ENCODE results near the gene MARK4.

Gene MARK4

GRCh38 chr19:45271098-45271734 lies 20.1 kb downstream of the MARK4 start:
- TF ChIP-seq ESRRG (CRISPR knock-in tag; IDR thresholded peaks at IDR 0.05) (no peak), ISL1 (CRISPR knock-in tag; IDR thresholded peaks at IDR 0.05) (no peak), CSRNP3 (CRISPR knock-in tag; IDR thresholded peaks at IDR 0.05) (no peak), ZFP30 (CRISPR knock-in tag; IDR thresholded peaks at IDR 0.05) (no peak), ZNF70 (CRISPR knock-in tag; IDR thresholded peaks at IDR 0.05) (no peak), ZFP3 (CRISPR knock-in tag; IDR thresholded peaks at IDR 0.05) (no peak), TSHZ2 (CRISPR knock-in tag; IDR thresholded peaks at IDR 0.05) (no peak), ZC3H10 (CRISPR knock-in tag; IDR thresholded peaks at IDR 0.05) (no peak), ZNF8 (CRISPR knock-in tag; IDR thresholded peaks at IDR 0.05) (no peak), ZNF565 (CRISPR knock-in tag; conservative IDR thresholded peaks at IDR 0.05; ENCODE audit: low read depth) (no peak)
- no peak for ATAC-seq

GRCh38 chr19:45271735-45272108 lies 20.7 kb downstream of the MARK4 start:
- ATAC-seq = no peak
- no peak for TF ChIP-seq GLIS3 (CRISPR knock-in tag; IDR thresholded peaks at IDR 0.05)
- TF ChIP-seq SNAI2 (CRISPR knock-in tag; IDR thresholded peaks at IDR 0.05) = no peak
- TF ChIP-seq ESRRG (CRISPR knock-in tag; IDR thresholded peaks at IDR 0.05) = no peak
- TF ChIP-seq ZNF8 (CRISPR knock-in tag; IDR thresholded peaks at IDR 0.05) = no peak
- no peak for TF ChIP-seq ZNF565 (CRISPR knock-in tag; conservative IDR thresholded peaks at IDR 0.05; ENCODE audit: low read depth)
- TF ChIP-seq, protein P1, sequence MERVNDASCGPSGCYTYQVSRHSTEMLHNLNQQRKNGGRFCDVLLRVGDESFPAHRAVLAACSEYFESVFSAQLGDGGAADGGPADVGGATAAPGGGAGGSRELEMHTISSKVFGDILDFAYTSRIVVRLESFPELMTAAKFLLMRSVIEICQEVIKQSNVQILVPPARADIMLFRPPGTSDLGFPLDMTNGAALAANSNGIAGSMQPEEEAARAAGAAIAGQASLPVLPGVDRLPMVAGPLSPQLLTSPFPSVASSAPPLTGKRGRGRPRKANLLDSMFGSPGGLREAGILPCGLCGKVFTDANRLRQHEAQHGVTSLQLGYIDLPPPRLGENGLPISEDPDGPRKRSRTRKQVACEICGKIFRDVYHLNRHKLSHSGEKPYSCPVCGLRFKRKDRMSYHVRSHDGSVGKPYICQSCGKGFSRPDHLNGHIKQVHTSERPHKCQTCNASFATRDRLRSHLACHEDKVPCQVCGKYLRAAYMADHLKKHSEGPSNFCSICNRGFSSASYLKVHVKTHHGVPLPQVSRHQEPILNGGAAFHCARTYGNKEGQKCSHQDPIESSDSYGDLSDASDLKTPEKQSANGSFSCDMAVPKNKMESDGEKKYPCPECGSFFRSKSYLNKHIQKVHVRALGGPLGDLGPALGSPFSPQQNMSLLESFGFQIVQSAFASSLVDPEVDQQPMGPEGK (CRISPR knock-in tag; IDR thresholded peaks at IDR 0.05; ENCODE audit: borderline replicate concordance) = no peak
- TF ChIP-seq PPARA (CRISPR knock-in tag; IDR thresholded peaks at IDR 0.05; ENCODE audit: borderline replicate concordance) = no peak
- no peak for TF ChIP-seq ZFP30 (CRISPR knock-in tag; IDR thresholded peaks at IDR 0.05)
- no peak for TF ChIP-seq TCF4 (CRISPR knock-in tag; IDR thresholded peaks at IDR 0.05; ENCODE audit: borderline replicate concordance)
- TF ChIP-seq ARNTL (CRISPR knock-in tag; IDR thresholded peaks at IDR 0.05; ENCODE audit: borderline replicate concordance, low read depth) = no peak
- TF ChIP-seq RARB (CRISPR knock-in tag; IDR thresholded peaks at IDR 0.05) = no peak
- no peak for TF ChIP-seq ZNF70 (CRISPR knock-in tag; IDR thresholded peaks at IDR 0.05)
- TF ChIP-seq TOX (CRISPR knock-in tag; IDR thresholded peaks at IDR 0.05; ENCODE audit: borderline replicate concordance) = no peak
- no peak for TF ChIP-seq ISL1 (CRISPR knock-in tag; IDR thresholded peaks at IDR 0.05)
- TF ChIP-seq CSRNP3 (CRISPR knock-in tag; IDR thresholded peaks at IDR 0.05) = no peak
- no peak for TF ChIP-seq ZC3H10 (CRISPR knock-in tag; IDR thresholded peaks at IDR 0.05)
- TF ChIP-seq TSHZ2 (CRISPR knock-in tag; IDR thresholded peaks at IDR 0.05) = no peak
- no peak for TF ChIP-seq BACH2 (CRISPR knock-in tag; IDR thresholded peaks at IDR 0.05; ENCODE audit: borderline replicate concordance)
- no peak for TF ChIP-seq CSDC2 (CRISPR knock-in tag; IDR thresholded peaks at IDR 0.05)
- TF ChIP-seq OSR1 (CRISPR knock-in tag; IDR thresholded peaks at IDR 0.05) = no peak
